ENCODE data around the gene HIRA. TPM values are rescaled to one million over a fixed set of nuclear protein-coding genes. Genes with fewer than 3 reads are reported as not detected.

The HIRA gene
- total RNA-seq (10 to 100 TPM; 18.4 to 27.7 TPM), polyA plus RNA-seq (ENCODE audit: insufficient read length in 6 of 6) (10 to 100 TPM; 19.9 to 30.6 (median 25.2) TPM)
- long read RNA-seq, donor 1, full-length matches to known transcripts = 3 of 3 reads
- long read RNA-seq, donor 1, partial matches to known transcripts = 0 of 3 reads
- long read RNA-seq, donor 1, other reads (novel, unspliced or antisense) = 0 of 3 reads
- long read RNA-seq, donor 2, full-length matches to known transcripts = 3 of 3 reads
- long read RNA-seq, donor 2, partial matches to known transcripts = 0 of 3 reads
- long read RNA-seq, donor 2, other reads (novel, unspliced or antisense) = 0 of 3 reads
- long read RNA-seq, donor 3, full-length matches to known transcripts = 1 of 1 reads
- long read RNA-seq, donor 3, partial matches to known transcripts = 0 of 1 reads
- long read RNA-seq, donor 3, other reads (novel, unspliced or antisense) = 0 of 1 reads
- long read RNA-seq, donor 4 = 0 reads
- long read RNA-seq, donor 5 = 0 reads
- long read RNA-seq, donor 6, full-length matches to known transcripts = 1 of 1 reads
- long read RNA-seq, donor 6, partial matches to known transcripts = 0 of 1 reads
- long read RNA-seq, donor 6, other reads (novel, unspliced or antisense) = 0 of 1 reads
- long read RNA-seq, donor 7, full-length matches to known transcripts = 1 of 1 reads
- long read RNA-seq, donor 7, partial matches to known transcripts = 0 of 1 reads
- long read RNA-seq, donor 7, other reads (novel, unspliced or antisense) = 0 of 1 reads
- long read RNA-seq, donor 8 = 0 reads
- long read RNA-seq, donor 9 = 0 reads
- long read RNA-seq, donor 10 = 0 reads
- long read RNA-seq, donor 11, full-length matches to known transcripts = 2 of 2 reads
- long read RNA-seq, donor 11, partial matches to known transcripts = 0 of 2 reads
- long read RNA-seq, donor 11, other reads (novel, unspliced or antisense) = 0 of 2 reads
- long read RNA-seq, donor 12, full-length matches to known transcripts = 1 of 1 reads
- long read RNA-seq, donor 12, partial matches to known transcripts = 0 of 1 reads
- long read RNA-seq, donor 12, other reads (novel, unspliced or antisense) = 0 of 1 reads

- peak within 1 kb of the TSS; percentile 96 to 98 for H3K27ac ChIP-seq
- H3K4me3 ChIP-seq = peak within 1 kb of the TSS; percentile 87 to 96
- no peaks in the 10 kb centered on the region for H3K27me3 ChIP-seq
- DNase-seq (peak; percentile 75 to 96 (median 80)), ATAC-seq (peak; percentile 77)
- no peaks in the 10 kb centered on the region for H3K9me3 ChIP-seq
- intact Hi-C loops (cut with DNase I) = no loop called here
- TF ChIP-seq CTCF (IDR thresholded peaks at IDR 0.05) = no peak
- H3K36me3 ChIP-seq = peaks cover 0 to 26% of the 10 kb centered on the region in 2 donors
- H3K4me1 ChIP-seq = peaks cover 11 to 51% of the 10 kb centered on the region in 2 donors
These were observed at the start of gene HIRA for GRCh38 chr22:19431649-19432132. Gene HIRA (minus strand): TSS chr22:19431733. CDS start chr22:19431476, 257 bp downstream.

DNA sequence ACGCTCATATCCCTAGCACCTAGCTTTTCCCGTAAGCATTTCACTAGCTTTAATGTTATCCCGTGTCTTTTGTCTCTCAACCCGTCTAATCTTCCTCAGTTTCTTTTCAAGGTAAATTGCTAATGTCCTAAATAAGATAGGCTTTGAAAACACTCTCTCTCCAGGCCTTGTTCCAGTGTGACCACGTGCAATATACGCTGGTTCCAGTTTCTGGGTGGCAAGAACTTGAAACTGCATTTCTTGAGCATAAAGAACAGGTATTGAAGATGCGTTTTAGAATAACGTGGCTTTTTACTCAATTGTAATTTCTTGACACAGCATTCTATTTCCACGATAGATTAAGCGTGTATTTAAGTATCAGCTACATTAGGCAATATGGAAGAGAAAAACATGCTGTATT is 49.3 kb upstream of the HIRA start:
- Histone ChIP-seq H3K27me3 (no peaks in the 10 kb centered on the region), H3K9me3 (no peaks in the 10 kb centered on the region), H3K4me1 (peaks cover 18 to 36% of the 10 kb centered on the region in 2 donors), H3K27ac (no peak overlapping the region), H3K36me3 (peaks cover 0 to 4% of the 10 kb centered on the region in 2 donors), H3K4me3 (peak overlapping the region in 1 of 2 donors; percentile 79)
- ATAC-seq (no peak), DNase-seq (no peak)
- intact Hi-C loops (cut with DNase I) = no loop called here
- TF ChIP-seq CTCF (IDR thresholded peaks at IDR 0.05) = no peak

GRCh38 chr22:19480173-19480568 is 48.6 kb upstream of the HIRA start:
- Histone ChIP-seq H3K4me1 (peaks cover 18 to 36% of the 10 kb centered on the region in 2 donors), H3K27ac (no peak overlapping the region), H3K9me3 (no peaks in the 10 kb centered on the region), H3K27me3 (no peaks in the 10 kb centered on the region), H3K4me3 (peak overlapping the region; percentile 31 to 79), H3K36me3 (peaks cover 0 to 3% of the 10 kb centered on the region in 2 donors)
- DNase-seq = no peak
- no peak for TF ChIP-seq CTCF (IDR thresholded peaks at IDR 0.05)
- intact Hi-C loops (cut with DNase I) = no loop called here
- ATAC-seq = no peak

DNA sequence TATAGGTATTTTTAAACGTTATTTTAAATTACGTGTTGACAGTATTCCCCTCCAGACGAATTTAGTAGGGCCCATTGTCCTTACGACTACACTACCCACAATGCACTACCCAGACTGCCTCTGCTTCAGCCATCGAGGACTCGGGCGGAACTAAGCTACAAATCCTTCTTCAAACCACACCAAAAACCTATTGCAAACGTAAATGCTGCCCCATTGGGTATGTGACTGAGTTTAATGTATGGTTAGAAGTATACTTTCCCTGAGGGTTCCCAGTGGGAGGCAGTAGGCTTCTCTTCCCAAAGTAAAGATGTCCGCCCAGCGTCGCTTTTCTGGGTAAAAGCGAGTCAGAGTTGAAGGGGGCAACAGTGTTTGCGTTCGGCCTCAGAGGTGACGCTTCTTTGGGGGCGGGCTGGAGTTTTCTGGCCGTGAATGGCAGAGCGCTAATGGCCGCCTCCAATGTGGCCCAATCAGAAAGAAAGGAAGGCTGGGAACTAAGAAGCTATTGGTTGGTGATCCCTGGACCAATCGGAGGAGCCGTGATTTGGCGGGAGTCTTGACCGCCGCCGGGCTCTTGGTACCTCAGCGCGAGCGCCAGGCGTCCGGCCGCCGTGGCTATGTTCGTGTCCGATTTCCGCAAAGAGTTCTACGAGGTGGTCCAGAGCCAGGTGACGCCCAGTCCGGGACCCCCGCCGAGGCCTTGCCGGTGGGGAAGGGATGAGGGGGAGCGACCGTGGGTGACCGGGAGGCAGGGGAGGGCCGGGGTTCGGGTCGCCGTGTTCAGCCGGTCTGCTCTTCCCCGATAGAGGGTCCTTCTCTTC is 48.0 kb upstream of the HIRA start, which contains the start of gene CDC45:
CDC45 (plus strand) TSS at position 566 of the 818 bp plus-strand sequence; CDS start at position 615, 49 bp downstream.
- Histone ChIP-seq H3K4me3 (peak within 1 kb of the TSS; percentile 79), H3K27me3 (no peaks in the 10 kb centered on the region), H3K9me3 (no peaks in the 10 kb centered on the region), H3K4me1 (peaks cover 18 to 36% of the 10 kb centered on the region in 2 donors), H3K36me3 (peaks cover 0 to 9% of the 10 kb centered on the region in 2 donors), H3K27ac (peak within 1 kb of the TSS; percentile 95 to 98)
- TF ChIP-seq CTCF (IDR thresholded peaks at IDR 0.05) = no peak
- intact Hi-C loops (cut with DNase I) = no loop called here
- ATAC-seq (peak; percentile 96), DNase-seq (peak; percentile 93 to 98 (median 98))

All from left lung (tissue), 14 donors.